ENCODE results near the gene CENPM. TPM values are rescaled to one million over a fixed set of nuclear protein-coding genes. Genes with fewer than 3 reads are reported as not detected.

Gene CENPM
- total and polyA plus RNA-seq, 9 of the 15 experiments (the other 6 are each of a cell fraction or from before 2014, with no cell fraction given), result 11.3 to 67.7 (median 32.3) TPM

GRCh38 chr22:41893591-41894375, 53.2 kb downstream of the CENPM start:
- H3K79me2 ChIP-seq (ENCODE audit: control insufficient read depth, insufficient read depth, low read length), result no peaks in the 10 kb centered on the region; the same call in 2 of the 3 replicates
- ChIA-PET POLR2A (interaction anchor here (0.9 to 1.2 kb wide), 2 partner anchors 11 to 14 kb away, joined by 3 to 5 read pairs; no protein-coding TSS in a partner anchor), CTCF (ENCODE audit: low intra/inter-chr PET ratio) (no interaction called here)
- H3K9me3 ChIP-seq (replicated peaks; ENCODE audit: control insufficient read depth, insufficient read depth, low read depth, low read length), result no peaks in the 10 kb centered on the region
- FAIRE-seq (no peak), DNase-seq (ENCODE audit: extremely low read depth in 1 of 4, low spot score in 3 of 4) (no peak), ATAC-seq (no peak)
- TF ChIP-seq FOXJ3 (CRISPR knock-in tag; IDR thresholded peaks at IDR 0.05) (no peak), MBD1 (CRISPR knock-in tag; IDR thresholded peaks at IDR 0.05) (no peak), GATAD2A (IDR thresholded peaks at IDR 0.05) (no peak), FOXM1 (IDR thresholded peaks at IDR 0.05; ENCODE audit: low read depth) (no peak), FOXM1 (CRISPR knock-in tag; IDR thresholded peaks at IDR 0.05; ENCODE audit: low read depth) (no peak), RFX7 (CRISPR knock-in tag; IDR thresholded peaks at IDR 0.05) (no peak), MCM3 (IDR thresholded peaks at IDR 0.05) (no peak), ZKSCAN1 (IDR thresholded peaks at IDR 0.05; ENCODE audit: low read depth, low read length) (no peak), BRF1 (IDR thresholded peaks at IDR 0.05; ENCODE audit: borderline replicate concordance, extremely low read depth, insufficient read length) (no peak), ZNF395 (CRISPR knock-in tag; IDR thresholded peaks at IDR 0.05) (no peak), PHTF2 (CRISPR knock-in tag; IDR thresholded peaks at IDR 0.05) (no peak), NR2C1 (IDR thresholded peaks at IDR 0.05) (no peak), NR2C1 (tag; IDR thresholded peaks at IDR 0.05) (no peak), ATF4 (CRISPR knock-in tag; IDR thresholded peaks at IDR 0.05) (no peak)
- H3K27ac ChIP-seq (ENCODE audit: extremely low read depth, low read depth, low read length), result no peak overlapping the region
- H4K20me1 ChIP-seq (replicated peaks; ENCODE audit: control insufficient read depth, insufficient read depth, low read length), result no peaks in the 10 kb centered on the region
- no peak overlapping the region for H3K9ac ChIP-seq (ENCODE audit: insufficient read depth in 1 of 2, low read depth in 2 of 2, low read length in 2 of 2)
- H3K4me3 ChIP-seq, result no peak overlapping the region
- 89% methylated on average over 5 of the region's 7 CpGs for WGBS (ENCODE audit: insufficient coverage, low coverage, missing lambda C conversion rate)
- no TSS peak for BruUV-seq (replicated peaks)
- in situ Hi-C loops (cut with MboI) (no loop called here), intact Hi-C loops (cut with micrococcal nuclease) (no loop called here)
- H2AFZ ChIP-seq (ENCODE audit: low read depth, low read length), result no peak overlapping the region
- H3K36me3 ChIP-seq (ENCODE audit: control insufficient read depth, insufficient read depth, low read length), result peaks cover 80% of the 10 kb centered on the region; the same call in 2 of the 3 replicates
- no peaks in the 10 kb centered on the region for H3K9me1 ChIP-seq (ENCODE audit: control insufficient read depth, insufficient read depth, low read length)
- H3K4me1 ChIP-seq (replicated peaks in 1 of 2; ENCODE audit: control insufficient read depth in 2 of 2, insufficient read depth in 2 of 2, low read length in 2 of 2), result no peaks in the 10 kb centered on the region; a peak in 1 of 5 replicates
- no peaks in the 10 kb centered on the region for H3K27me3 ChIP-seq (ENCODE audit: control insufficient read depth in 2 of 2, insufficient read depth in 2 of 2, low read length in 2 of 2)
- no peak overlapping the region for H3K4me2 ChIP-seq (ENCODE audit: insufficient read depth, low read length)

Data from K562 (cell line).